ENCODE measurements around the gene CHID1.

The CHID1 gene

GRCh38 chr11:845872-846495, 64.6 kb downstream of the CHID1 start:
- Histone ChIP-seq H3K36me3 (peaks cover 12% of the 10 kb centered on the region), H3K4me3 (ENCODE audit: low read depth, low read length) (no peak overlapping the region), H3K9me3 (ENCODE audit: severe bottlenecking) (no peaks in the 10 kb centered on the region), H3K27me3 (ENCODE audit: insufficient read depth, low read depth, severe bottlenecking) (no peaks in the 10 kb centered on the region), H3K27ac (no peak overlapping the region)
- no peak for DNase-seq
- TF ChIP-seq, protein P1, sequence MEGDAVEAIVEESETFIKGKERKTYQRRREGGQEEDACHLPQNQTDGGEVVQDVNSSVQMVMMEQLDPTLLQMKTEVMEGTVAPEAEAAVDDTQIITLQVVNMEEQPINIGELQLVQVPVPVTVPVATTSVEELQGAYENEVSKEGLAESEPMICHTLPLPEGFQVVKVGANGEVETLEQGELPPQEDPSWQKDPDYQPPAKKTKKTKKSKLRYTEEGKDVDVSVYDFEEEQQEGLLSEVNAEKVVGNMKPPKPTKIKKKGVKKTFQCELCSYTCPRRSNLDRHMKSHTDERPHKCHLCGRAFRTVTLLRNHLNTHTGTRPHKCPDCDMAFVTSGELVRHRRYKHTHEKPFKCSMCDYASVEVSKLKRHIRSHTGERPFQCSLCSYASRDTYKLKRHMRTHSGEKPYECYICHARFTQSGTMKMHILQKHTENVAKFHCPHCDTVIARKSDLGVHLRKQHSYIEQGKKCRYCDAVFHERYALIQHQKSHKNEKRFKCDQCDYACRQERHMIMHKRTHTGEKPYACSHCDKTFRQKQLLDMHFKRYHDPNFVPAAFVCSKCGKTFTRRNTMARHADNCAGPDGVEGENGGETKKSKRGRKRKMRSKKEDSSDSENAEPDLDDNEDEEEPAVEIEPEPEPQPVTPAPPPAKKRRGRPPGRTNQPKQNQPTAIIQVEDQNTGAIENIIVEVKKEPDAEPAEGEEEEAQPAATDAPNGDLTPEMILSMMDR (IDR thresholded peaks at IDR 0.05; ENCODE audit: low read depth, low read length) = no peak

GRCh38 chr11:844693-845644, 65.6 kb downstream of the CHID1 start:
- peak; percentile 67 for DNase-seq
- H3K27ac ChIP-seq = no peak overlapping the region
- TF ChIP-seq, protein P1 (IDR thresholded peaks at IDR 0.05; ENCODE audit: low read depth, low read length) = no peak

GRCh38 chr11:843818-844692, 66.6 kb downstream of the CHID1 start:
- TF ChIP-seq, protein P1 (IDR thresholded peaks at IDR 0.05; ENCODE audit: low read depth, low read length) = no peak
- H3K27ac ChIP-seq = no peak overlapping the region; the same call in 1 of the 2 replicates

More at GRCh38 chr11:844693-845644, 65.6 kb downstream of the CHID1 start:
- H3K9me3 ChIP-seq (ENCODE audit: severe bottlenecking) = no peaks in the 10 kb centered on the region
- no peaks in the 10 kb centered on the region for H3K27me3 ChIP-seq (ENCODE audit: insufficient read depth, low read depth, severe bottlenecking)
- H3K4me3 ChIP-seq (ENCODE audit: low read depth, low read length) = no peak overlapping the region
- peaks cover 22% of the 10 kb centered on the region for H3K36me3 ChIP-seq

GRCh38 chr11:843086-843734, 67.4 kb downstream of the CHID1 start:
- H3K27ac ChIP-seq = peak overlapping the region; percentile 99
- H3K36me3 ChIP-seq = peaks cover 39% of the 10 kb centered on the region
- DNase-seq = no peak

More at GRCh38 chr11:843818-844692, 66.6 kb downstream of the CHID1 start:
- peak overlapping the region; percentile 62 for H3K4me3 ChIP-seq (ENCODE audit: low read depth, low read length)
- no peaks in the 10 kb centered on the region for H3K9me3 ChIP-seq (ENCODE audit: severe bottlenecking)
- DNase-seq = no peak
- no peaks in the 10 kb centered on the region for H3K27me3 ChIP-seq (ENCODE audit: insufficient read depth, low read depth, severe bottlenecking)
- peaks cover 31% of the 10 kb centered on the region for H3K36me3 ChIP-seq

More at GRCh38 chr11:843086-843734, 67.4 kb downstream of the CHID1 start:
- TF ChIP-seq, protein P1 (IDR thresholded peaks at IDR 0.05; ENCODE audit: low read depth, low read length) = no peak
- Histone ChIP-seq H3K4me3 (ENCODE audit: low read depth, low read length) (peak overlapping the region; percentile 62), H3K27me3 (ENCODE audit: insufficient read depth, low read depth, severe bottlenecking) (no peaks in the 10 kb centered on the region), H3K9me3 (ENCODE audit: severe bottlenecking) (no peaks in the 10 kb centered on the region)

Data from WERI-Rb-1 (cell line).